ENCODE data around the gene ITGA6.

The ITGA6 gene

GRCh38 chr2:172423160-172423559 lies 4.2 kb upstream of the ITGA6 start:
- Histone ChIP-seq H3K27ac (no peak overlapping the region), H3K4me3 (ENCODE audit: low read depth, low read length) (no peak overlapping the region), H3K36me3 (replicated peaks) (no peaks in the 10 kb centered on the region), H3K27me3 (replicated peaks) (no peaks in the 10 kb centered on the region)
- TF ChIP-seq CTCF (IDR thresholded peaks at IDR 0.05; ENCODE audit: low read depth, low read length, missing control alignments) = no peak
- in situ Hi-C loops (cut with HindIII; ENCODE audit: low pct_ligation_motif_present, low sequenced_read_pairs) = no loop called here
- DNase-seq = no peak

GRCh38 chr2:172425336-172425735 lies 2.0 kb upstream of the ITGA6 start:
- DNase-seq = no peak

GRCh38 chr2:172426635-172427255 lies 641 bp upstream of the ITGA6 start:
- TF ChIP-seq CTCF (IDR thresholded peaks at IDR 0.05; ENCODE audit: low read depth, low read length, missing control alignments) = no peak
- DNase-seq = no peak
- in situ Hi-C loops (cut with HindIII; ENCODE audit: low pct_ligation_motif_present, low sequenced_read_pairs) = loop anchor here (25.0 kb wide), 1 partner anchor 239 kb away; no protein-coding TSS in a partner anchor
- Histone ChIP-seq H3K27me3 (replicated peaks) (no peaks in the 10 kb centered on the region), H3K4me3 (ENCODE audit: low read depth, low read length) (peak overlapping the region; percentile 64), H3K36me3 (replicated peaks) (no peaks in the 10 kb centered on the region), H3K27ac (no peak overlapping the region)

More at GRCh38 chr2:172425336-172425735, 2.0 kb upstream of the ITGA6 start:
- in situ Hi-C loops (cut with HindIII; ENCODE audit: low pct_ligation_motif_present, low sequenced_read_pairs) = loop anchor here (25.0 kb wide), 1 partner anchor 238 kb away; no protein-coding TSS in a partner anchor
- Histone ChIP-seq H3K27me3 (replicated peaks) (no peaks in the 10 kb centered on the region), H3K36me3 (replicated peaks) (no peaks in the 10 kb centered on the region), H3K27ac (no peak overlapping the region), H3K4me3 (ENCODE audit: low read depth, low read length) (no peak overlapping the region)
- no peak for TF ChIP-seq CTCF (IDR thresholded peaks at IDR 0.05; ENCODE audit: low read depth, low read length, missing control alignments)

- H3K27ac ChIP-seq = no peak overlapping the region
- peak overlapping the region; percentile 64 for H3K4me3 ChIP-seq (ENCODE audit: low read depth, low read length)
- in situ Hi-C loops (cut with HindIII; ENCODE audit: low pct_ligation_motif_present, low sequenced_read_pairs) = loop anchor here (25.0 kb wide), 1 partner anchor 241 kb away; no protein-coding TSS in a partner anchor
- H3K27me3 ChIP-seq (replicated peaks) = no peaks in the 10 kb centered on the region
- peak; percentile 28 for TF ChIP-seq CTCF (IDR thresholded peaks at IDR 0.05; ENCODE audit: low read depth, low read length, missing control alignments)
- H3K36me3 ChIP-seq (replicated peaks) = no peaks in the 10 kb centered on the region
- no peak for DNase-seq
Observed at GRCh38 chr2:172427990-172428831, 825 bp downstream of the ITGA6 start.

GRCh38 chr2:172428832-172429210 lies 1.4 kb downstream of the ITGA6 start:
- H3K4me3 ChIP-seq (ENCODE audit: low read depth, low read length) = peak overlapping the region; percentile 64
- in situ Hi-C loops (cut with HindIII; ENCODE audit: low pct_ligation_motif_present, low sequenced_read_pairs) = loop anchor here (25.0 kb wide), 1 partner anchor 242 kb away; no protein-coding TSS in a partner anchor
- H3K27ac ChIP-seq = no peak overlapping the region
- DNase-seq = no peak
- H3K27me3 ChIP-seq (replicated peaks) = no peaks in the 10 kb centered on the region
- no peak for TF ChIP-seq CTCF (IDR thresholded peaks at IDR 0.05; ENCODE audit: low read depth, low read length, missing control alignments)
- H3K36me3 ChIP-seq (replicated peaks) = no peaks in the 10 kb centered on the region

Measured in brain microvascular endothelial cell (primary cell).